CD14-positive monocyte (primary cell): ENCODE data around the gene HNRNPA2B1. TPM values are rescaled to one million over a fixed set of nuclear protein-coding genes. Genes with fewer than 3 reads are reported as not detected.

Experiments used
- DNase-seq, 3 donors: peaks; one replicate each; pipeline ENCODE4 v3.0.0-alpha.2; 2011 to 2022
- H2AFZ ChIP-seq: 2 replicates; pipeline ENCODE4 v1.6.0; 2012; ENCODE audit warnings: mild to moderate bottlenecking, low read depth, low read length, inconsistent platforms; ENCODE audit not compliant: insufficient read depth, poor library complexity, severe bottlenecking
- H3K27ac ChIP-seq, 2 donors: 1 replicate in 1 of 2; 2 replicates in 1 of 2; pipeline ENCODE4 v1.5.1; 2012 to 2013; ENCODE audit warnings: low read length in 2 of 2, control low read depth in 1 of 2, inconsistent platforms in 1 of 2, low read depth in 1 of 2, mild to moderate bottlenecking in 1 of 2
- H3K27me3 ChIP-seq, 2 donors: one replicate each; pipeline versions ENCODE4 v1.6.0 to v1.6.1; 2011 to 2013; ENCODE audit warnings: low read length in 2 of 2; ENCODE audit not compliant: control insufficient read depth in 2 of 2, insufficient read depth in 2 of 2
- H3K36me3 ChIP-seq, 2 donors: replicated peaks in 1 of 2; 1 replicate in 1 of 2; 2 replicates in 1 of 2; pipeline versions ENCODE4 v1.5.1 to v1.6.1; 2012 to 2013; ENCODE audit warnings: low read length in 2 of 2, control low read depth in 1 of 2, inconsistent platforms in 1 of 2, mild to moderate bottlenecking in 1 of 2; ENCODE audit not compliant: insufficient read depth in 2 of 2, control insufficient read depth in 1 of 2
- H3K4me1 ChIP-seq, 2 donors: 1 replicate in 1 of 2; 2 replicates in 1 of 2; pipeline versions ENCODE4 v1.5.1 to v1.6.1; 2012 to 2013; ENCODE audit warnings: low read length in 2 of 2, control low read depth in 1 of 2, inconsistent platforms in 1 of 2, mild to moderate bottlenecking in 1 of 2, moderate library complexity in 1 of 2; ENCODE audit not compliant: insufficient read depth in 2 of 2, control insufficient read depth in 1 of 2
- H3K4me2 ChIP-seq: replicated peaks from 2 replicates; pipeline ENCODE3; 2012; ENCODE audit warnings: low read length, moderate library complexity, mild to moderate bottlenecking; ENCODE audit not compliant: poor library complexity, severe bottlenecking; ENCODE audit errors: extremely low read depth
- H3K4me3 ChIP-seq, 3 experiments: fragments of 200-600 bp in 1 of 3; sonication (generic) in 1 of 3; replicated peaks in 1 of 3; 1 replicate in 2 of 3; 2 replicates in 1 of 3; pipeline ENCODE4 v1.5.1; 2011 to 2013; ENCODE audit warnings: low read length in 3 of 3, mild to moderate bottlenecking in 3 of 3, control low read depth in 2 of 3, low read depth in 2 of 3, inconsistent platforms in 1 of 3, moderate library complexity in 1 of 3
- H3K79me2 ChIP-seq: 2 replicates; pipeline ENCODE4 v1.6.0; 2012; ENCODE audit warnings: mild to moderate bottlenecking, control low read depth, inconsistent platforms, low read length, moderate library complexity; ENCODE audit not compliant: insufficient read depth
- H3K9ac ChIP-seq: 2 replicates; pipeline ENCODE4 v1.6.0; 2017; ENCODE audit warnings: low read length, mild to moderate bottlenecking; ENCODE audit not compliant: insufficient read depth, poor library complexity, severe bottlenecking
- H3K9me3 ChIP-seq, 2 donors: replicated peaks in 1 of 2; 1 replicate in 1 of 2; 2 replicates in 1 of 2; pipeline versions ENCODE4 v1.5.1 to v1.6.1; 2012 to 2013; ENCODE audit warnings: low read length in 2 of 2, control low read depth in 1 of 2; ENCODE audit not compliant: control insufficient read depth in 1 of 2, insufficient read depth in 1 of 2
- H4K20me1 ChIP-seq: 2 replicates; pipeline ENCODE4 v1.6.0; 2012; ENCODE audit warnings: mild to moderate bottlenecking, low read length, control low read depth, moderate library complexity; ENCODE audit not compliant: insufficient read depth
- H3K27ac Mint-ChIP-seq, 7 donors: one replicate each; pipeline ENCODE4 v1.8.0; 2020; ENCODE audit warnings: mild to moderate bottlenecking in 7 of 7, mixed read lengths in 7 of 7, moderate library complexity in 6 of 7, inconsistent platforms in 2 of 7
- H3K27me3 Mint-ChIP-seq, 3 donors: one replicate each; pipeline ENCODE4 v1.8.0; 2021 to 2022; ENCODE audit warnings: low read depth in 3 of 3, mild to moderate bottlenecking in 3 of 3, mixed read lengths in 3 of 3, moderate library complexity in 3 of 3, inconsistent platforms in 1 of 3
- H3K36me3 Mint-ChIP-seq, 2 donors: one replicate each; pipeline ENCODE4 v1.8.0; 2020; ENCODE audit warnings: mixed read lengths in 2 of 2, inconsistent platforms in 1 of 2, mild to moderate bottlenecking in 1 of 2
- H3K4me1 Mint-ChIP-seq: one replicate; pipeline ENCODE4 v1.8.0; 2020; ENCODE audit warnings: mild to moderate bottlenecking, mixed read lengths
- H3K4me3 Mint-ChIP-seq, 2 donors: one replicate each; pipeline ENCODE4 v1.8.0; 2020; ENCODE audit warnings: mild to moderate bottlenecking in 2 of 2, mixed read lengths in 2 of 2, moderate library complexity in 1 of 2
- H3K9me3 Mint-ChIP-seq, 7 donors: one replicate each; pipeline ENCODE4 v1.8.0; 2020 to 2022; ENCODE audit warnings: mixed read lengths in 7 of 7, mild to moderate bottlenecking in 6 of 7, moderate library complexity in 6 of 7, inconsistent platforms in 2 of 7
- WGBS: methylation state at CpG from one replicate; pipeline ENCODE4 v1.1.5; 2013; ENCODE audit warnings: missing lambda C conversion rate; ENCODE audit not compliant: insufficient coverage; 5-methylcytosine and 5-hydroxymethylcytosine counted together
- intact Hi-C, 2 donors: fragments of 100-400 bp; cut with micrococcal nuclease; formaldehyde crosslinking; loops; one replicate each; pipeline versions ENCODE4 v1.15.0 to v1.15.1; 2023
- polyA plus RNA-seq, 3 donors: library from polyadenylated mRNA; depleted of rRNA in 1 of 3; unstranded in 2 of 3; stranded (reverse) in 1 of 3; fragments of 300-500 nt in 2 of 3; fragments of >200 nt in 1 of 3; fragmentation: Illumina TruSeq in 2 of 3; gene quantifications; 1 replicate in 2 of 3; 2 replicates in 1 of 3; pipeline ENCODE4 v1.2.3, GENCODE V29; 2012 to 2021
- TF ChIP-seq, protein P1 (sequence below): fragments of 200-600 bp; IDR thresholded peaks from one replicate; pipeline ENCODE4 v1.8.0; 2022; ENCODE audit warnings: antibody characterized with exemption, mild to moderate bottlenecking

Gene HNRNPA2B1
- polyA plus RNA-seq, 3 donors, result 249 to 391 (median 269) TPM

GRCh38 chr7:26198133-26198780 is 2.3 kb downstream of the HNRNPA2B1 start:
- WGBS, result no CpG with 5 or more reads among the region's 6 CpGs

More at GRCh38 chr7:26198133-26198780, 2.3 kb downstream of the HNRNPA2B1 start:
- peak overlapping the region in 1 of 2 donors; percentile 93 for H3K27ac ChIP-seq
- peaks cover 73% of the 10 kb centered on the region for H4K20me1 ChIP-seq
- H3K4me1 Mint-ChIP-seq, result peaks cover 42% of the 10 kb centered on the region
- peak overlapping the region; percentile 99 to 100 for H3K4me3 Mint-ChIP-seq
- H3K9me3 ChIP-seq, result no peaks in the 10 kb centered on the region
- peaks cover 0 to 4% (median 0%) of the 10 kb centered on the region in 3 donors for H3K27me3 Mint-ChIP-seq
- H3K4me2 ChIP-seq, result peak overlapping the region; percentile 84
- DNase-seq, result peak in 1 of 3 donors; percentile 45
- H3K9me3 Mint-ChIP-seq, result peaks cover 0 to 6% (median 2%) of the 10 kb centered on the region in 7 donors
- intact Hi-C loops, result loop anchor here (2.0 to 10.0 kb wide), 6 partner anchors 41 to 306 kb away; partner anchors contain the start of gene NFE2L3 (in 1 of the 2)
- H3K9ac ChIP-seq, result peak overlapping the region; percentile 91
- peaks cover 40 to 41% of the 10 kb centered on the region in 2 donors for H3K36me3 ChIP-seq
- peaks cover 91% of the 10 kb centered on the region for H3K79me2 ChIP-seq
- H3K36me3 Mint-ChIP-seq, result peaks cover 50 to 52% of the 10 kb centered on the region in 2 donors
- TF ChIP-seq, protein P1, sequence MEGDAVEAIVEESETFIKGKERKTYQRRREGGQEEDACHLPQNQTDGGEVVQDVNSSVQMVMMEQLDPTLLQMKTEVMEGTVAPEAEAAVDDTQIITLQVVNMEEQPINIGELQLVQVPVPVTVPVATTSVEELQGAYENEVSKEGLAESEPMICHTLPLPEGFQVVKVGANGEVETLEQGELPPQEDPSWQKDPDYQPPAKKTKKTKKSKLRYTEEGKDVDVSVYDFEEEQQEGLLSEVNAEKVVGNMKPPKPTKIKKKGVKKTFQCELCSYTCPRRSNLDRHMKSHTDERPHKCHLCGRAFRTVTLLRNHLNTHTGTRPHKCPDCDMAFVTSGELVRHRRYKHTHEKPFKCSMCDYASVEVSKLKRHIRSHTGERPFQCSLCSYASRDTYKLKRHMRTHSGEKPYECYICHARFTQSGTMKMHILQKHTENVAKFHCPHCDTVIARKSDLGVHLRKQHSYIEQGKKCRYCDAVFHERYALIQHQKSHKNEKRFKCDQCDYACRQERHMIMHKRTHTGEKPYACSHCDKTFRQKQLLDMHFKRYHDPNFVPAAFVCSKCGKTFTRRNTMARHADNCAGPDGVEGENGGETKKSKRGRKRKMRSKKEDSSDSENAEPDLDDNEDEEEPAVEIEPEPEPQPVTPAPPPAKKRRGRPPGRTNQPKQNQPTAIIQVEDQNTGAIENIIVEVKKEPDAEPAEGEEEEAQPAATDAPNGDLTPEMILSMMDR, result peak; percentile 99
- peak overlapping the region; percentile 30 to 100 (median 99) for H3K27ac Mint-ChIP-seq
- H3K4me1 ChIP-seq, result peaks cover 45 to 52% of the 10 kb centered on the region in 2 donors
- H3K27me3 ChIP-seq, result no peaks in the 10 kb centered on the region
- peak overlapping the region; percentile 65 to 99 (median 67) for H3K4me3 ChIP-seq
- H2AFZ ChIP-seq, result no peak overlapping the region
